Fibroblast of skin of scalp (primary cell): ENCODE results near the gene FILIP1L.

Experiments
- DNase-seq: peaks from one replicate; pipeline ENCODE4 v3.0.0-alpha.2; 2013

FILIP1L gene

DNA sequence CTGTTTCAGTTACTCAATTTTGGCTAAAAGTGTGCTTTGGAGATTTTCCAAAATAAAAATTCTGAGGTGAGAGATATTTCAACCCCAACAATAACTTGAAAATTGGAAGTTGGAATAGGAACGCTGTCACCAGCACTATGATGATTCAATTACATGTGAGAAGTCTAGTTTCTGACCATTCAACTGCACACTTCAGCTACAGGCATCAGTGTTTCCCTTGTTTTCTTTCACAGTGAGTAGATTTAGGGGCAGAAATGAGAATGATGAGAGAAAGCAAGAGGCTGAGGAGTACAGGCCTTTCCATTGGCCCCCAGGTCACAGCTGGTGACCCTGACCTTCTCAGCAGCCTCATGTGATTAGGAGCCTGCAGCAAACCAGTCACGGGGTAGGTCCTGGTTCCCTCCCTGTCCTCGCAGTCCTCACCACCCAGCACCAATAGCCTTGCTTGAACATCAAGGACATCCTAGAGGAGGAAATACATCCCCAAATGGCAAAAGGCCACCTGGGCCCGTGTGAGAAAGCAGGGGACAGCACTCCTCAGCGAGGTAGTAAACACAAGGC, 10.0 kb upstream of the FILIP1L start:
- no peak for DNase-seq

DNA sequence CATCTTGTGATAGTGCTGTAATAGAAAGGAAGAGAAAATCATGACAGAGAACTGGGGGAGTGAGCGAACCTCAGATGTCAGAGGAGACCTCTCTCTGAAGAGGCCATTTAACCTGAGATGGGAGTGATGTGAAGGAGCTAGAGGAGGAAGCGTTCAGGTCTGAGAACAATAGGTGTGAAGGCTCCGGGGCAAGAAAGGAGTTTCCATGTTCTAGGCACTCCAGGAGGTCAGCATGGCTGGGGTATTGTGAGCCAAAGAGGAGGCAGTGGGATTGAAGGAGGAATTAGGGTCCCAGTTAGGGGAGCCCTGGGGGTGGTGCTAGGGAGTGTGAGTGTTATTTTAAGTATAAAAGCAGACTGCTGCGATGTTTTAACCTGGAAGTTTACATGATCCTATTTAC, 8.8 kb upstream of the FILIP1L start:
- no peak for DNase-seq

DNA sequence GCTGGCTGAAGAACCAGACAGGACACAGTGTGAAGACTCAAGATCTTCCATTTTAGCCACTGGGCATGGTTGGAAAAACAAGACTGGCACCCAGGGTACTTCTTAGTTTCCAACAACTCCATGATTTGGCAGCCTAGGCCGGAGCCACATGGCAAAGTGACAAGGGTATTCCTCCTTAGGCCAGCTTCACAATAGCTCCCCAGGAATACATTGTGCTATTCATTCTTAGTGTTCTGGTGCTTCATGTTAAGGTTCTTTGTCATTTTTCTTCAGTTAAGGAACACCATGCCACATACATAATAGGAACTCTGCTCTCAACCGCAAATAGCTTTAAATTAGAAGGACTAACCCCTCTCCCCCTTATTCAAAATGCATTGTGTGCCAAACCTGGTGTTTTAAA, 8.0 kb upstream of the FILIP1L start:
- no peak for DNase-seq

DNA sequence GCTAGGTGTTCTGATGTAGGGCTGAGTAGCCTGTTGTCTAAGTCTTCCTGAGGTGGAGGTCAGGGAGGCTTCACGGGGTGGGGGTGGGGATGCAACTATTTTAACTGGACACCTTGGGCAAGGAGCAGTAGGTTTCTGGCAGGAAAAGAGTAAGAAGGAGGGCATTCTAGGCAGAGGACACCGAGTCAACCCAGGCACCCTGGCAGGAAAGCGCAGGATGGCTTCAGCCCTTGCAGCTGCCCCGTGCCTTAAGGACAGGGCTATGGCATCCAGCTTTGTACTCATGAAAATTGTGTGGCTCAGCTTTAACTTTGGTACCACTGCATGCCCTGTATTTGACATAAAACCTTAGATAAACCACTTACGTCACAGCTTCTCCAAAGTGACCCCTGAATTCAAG, 6.4 kb upstream of the FILIP1L start:
- no peak for DNase-seq

DNA sequence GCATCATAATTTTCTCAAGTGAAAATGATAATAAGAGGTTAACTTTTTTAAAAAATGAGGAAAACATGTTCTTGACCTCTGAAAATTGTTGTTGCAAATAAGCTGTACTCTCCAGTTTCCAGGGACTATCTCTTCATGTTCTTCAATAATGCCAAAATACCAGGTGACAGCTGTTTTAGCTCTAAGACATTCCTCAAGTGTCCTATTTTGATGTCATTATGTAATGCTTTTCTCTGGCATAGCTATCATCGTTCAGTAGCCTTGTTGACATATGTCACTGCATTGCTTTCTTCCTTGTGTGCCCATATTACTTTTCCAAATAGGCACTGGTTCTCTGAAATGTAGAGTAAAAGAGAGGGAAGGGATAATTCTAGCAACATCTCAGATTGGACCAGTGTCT, 5.7 kb upstream of the FILIP1L start:
- no peak for DNase-seq

DNA sequence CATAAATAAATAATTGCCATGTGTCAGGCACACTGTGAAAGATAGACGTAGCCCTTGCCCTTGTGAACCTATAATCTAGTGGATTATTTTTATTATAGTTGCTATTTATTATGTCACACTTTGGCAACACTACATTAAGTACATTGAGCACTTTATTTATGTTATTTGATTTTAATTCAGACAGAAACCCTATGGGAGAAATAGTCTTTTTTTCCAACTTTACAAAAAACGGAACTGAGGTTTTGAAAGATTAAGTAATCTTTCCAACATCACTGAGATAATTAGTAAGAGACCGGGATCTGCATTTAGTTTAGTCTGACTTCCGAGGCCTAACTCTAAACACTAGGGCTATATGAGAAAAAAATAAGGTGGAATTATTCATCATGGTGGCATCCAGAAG, 2.8 kb upstream of the FILIP1L start:
- no peak for DNase-seq

DNA sequence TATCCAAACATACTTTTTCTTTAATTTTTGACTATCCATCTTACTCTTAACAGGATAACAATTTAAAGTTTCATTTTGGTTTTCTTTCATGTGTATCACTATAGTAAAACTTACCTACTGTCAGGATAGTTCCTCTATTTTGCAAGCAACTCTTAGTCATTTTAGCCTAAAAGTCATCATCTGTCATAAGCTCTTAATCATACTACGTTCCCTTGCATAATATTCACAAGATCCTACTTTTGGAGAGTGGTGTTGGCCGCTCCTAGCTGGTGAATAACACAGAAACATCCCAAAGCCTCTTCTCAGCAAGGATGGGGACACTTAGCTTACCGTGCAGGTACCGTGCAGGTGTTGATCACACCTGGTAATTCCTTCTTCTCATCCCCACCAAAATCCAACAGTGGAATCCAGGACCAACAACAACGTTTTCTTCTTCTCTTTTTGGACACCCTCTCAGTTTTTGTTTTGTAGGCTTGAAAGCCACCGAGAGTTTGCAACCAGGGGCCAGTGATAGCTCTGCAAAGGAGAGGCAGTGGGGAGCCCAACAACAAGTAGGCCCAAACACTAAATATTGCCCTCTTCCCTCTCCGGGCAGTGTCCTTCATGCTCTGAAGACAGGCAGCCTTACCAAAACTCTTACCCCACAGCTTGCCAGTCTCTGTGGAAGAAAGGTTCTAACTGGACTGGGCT, 433 bp downstream of the FILIP1L start:
- DNase-seq: no peak

DNA sequence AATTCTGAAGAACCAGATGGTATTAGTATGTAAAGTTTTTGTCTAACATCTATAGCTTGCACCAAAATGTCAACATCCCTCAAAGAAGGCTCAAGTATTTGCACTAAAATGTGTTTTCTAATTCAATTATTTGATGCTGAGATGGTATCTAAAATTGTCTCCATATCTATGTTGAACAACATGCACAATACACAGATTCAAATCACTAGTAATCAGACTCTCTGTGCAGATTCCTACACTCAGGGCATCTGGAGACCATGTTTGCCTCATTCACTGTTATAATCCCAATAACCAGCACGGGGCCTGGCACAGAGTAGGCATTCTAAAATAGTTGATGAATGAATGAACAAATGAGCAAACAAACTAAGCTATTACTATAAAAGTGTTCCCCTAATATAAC, 2.6 kb downstream of the FILIP1L start:
- no peak for DNase-seq

DNA sequence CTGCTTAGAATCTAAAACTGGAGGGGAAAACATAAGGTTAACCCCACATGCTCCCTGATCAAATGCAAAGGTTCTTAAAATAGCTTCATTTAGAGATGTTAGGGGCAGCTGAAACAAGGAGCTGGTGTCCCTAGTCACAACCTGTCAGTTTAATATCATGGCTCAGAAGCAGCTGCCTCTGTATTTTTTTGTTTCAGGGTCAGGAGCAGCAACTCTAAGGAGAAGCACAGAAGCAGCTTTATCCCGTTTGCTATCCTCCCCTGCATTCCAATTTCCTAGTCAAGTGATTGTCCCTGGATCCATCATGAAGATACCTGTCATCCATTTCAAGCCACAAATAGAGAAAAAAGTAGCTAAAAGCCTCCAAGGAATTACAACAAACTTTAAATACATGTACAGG, 4.1 kb downstream of the FILIP1L start:
- DNase-seq: no peak

DNA sequence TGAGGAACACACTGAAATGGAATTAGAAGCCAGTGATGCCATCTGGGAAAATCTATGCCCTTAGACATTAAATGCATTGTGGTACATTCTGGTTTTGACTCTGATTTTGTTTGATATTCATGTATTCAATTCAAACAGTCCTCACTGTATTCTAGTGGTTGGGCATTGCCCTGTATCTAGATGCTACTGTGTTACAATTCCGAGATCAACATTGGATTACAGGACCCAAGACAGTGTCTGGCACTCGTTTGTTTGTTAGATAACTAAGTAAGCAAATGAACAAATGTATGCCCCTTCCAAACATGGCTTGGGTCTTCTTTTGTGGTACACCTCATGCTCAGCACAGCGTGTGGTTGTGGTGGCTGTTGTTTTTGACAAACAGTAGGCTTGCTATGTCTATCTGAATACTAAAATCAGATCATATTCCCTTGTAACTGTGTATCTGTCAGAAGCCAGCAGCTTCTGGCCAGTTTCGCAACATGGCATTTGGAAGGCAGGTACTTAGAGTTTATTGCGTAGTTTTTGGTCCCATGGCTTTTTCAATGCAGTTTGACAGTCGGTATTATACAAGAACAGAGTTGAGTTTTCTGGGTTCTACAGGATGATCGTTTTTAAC, 5.7 kb downstream of the FILIP1L start:
- no peak for DNase-seq

DNA sequence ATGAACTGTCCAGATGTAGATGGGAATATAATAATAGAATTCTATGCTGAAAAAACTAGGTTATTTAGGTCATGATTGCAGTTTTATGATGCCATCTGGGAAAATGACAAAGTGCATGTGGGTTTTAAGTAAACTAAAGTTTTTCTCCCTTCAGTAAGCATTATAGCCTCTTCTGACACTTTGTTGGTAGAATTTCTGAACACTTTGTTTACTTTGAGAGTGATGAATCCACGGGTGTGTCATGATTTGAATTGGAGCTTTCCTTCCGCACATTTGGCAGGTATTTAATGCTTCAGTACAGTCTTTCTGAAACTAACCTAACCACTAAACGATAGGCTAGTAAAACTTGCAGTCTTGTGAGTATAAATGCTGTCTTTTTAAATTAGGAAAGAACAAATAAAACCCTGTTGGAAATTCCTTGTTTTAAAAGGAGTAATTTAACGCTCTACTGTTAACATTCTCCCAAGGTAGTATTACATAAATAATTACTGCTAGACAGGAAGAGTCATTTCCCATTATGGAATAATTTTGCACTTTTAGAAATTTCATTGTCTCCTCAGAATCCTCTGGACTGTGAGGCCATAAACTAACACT, 7.0 kb downstream of the FILIP1L start:
- DNase-seq: no peak

DNA sequence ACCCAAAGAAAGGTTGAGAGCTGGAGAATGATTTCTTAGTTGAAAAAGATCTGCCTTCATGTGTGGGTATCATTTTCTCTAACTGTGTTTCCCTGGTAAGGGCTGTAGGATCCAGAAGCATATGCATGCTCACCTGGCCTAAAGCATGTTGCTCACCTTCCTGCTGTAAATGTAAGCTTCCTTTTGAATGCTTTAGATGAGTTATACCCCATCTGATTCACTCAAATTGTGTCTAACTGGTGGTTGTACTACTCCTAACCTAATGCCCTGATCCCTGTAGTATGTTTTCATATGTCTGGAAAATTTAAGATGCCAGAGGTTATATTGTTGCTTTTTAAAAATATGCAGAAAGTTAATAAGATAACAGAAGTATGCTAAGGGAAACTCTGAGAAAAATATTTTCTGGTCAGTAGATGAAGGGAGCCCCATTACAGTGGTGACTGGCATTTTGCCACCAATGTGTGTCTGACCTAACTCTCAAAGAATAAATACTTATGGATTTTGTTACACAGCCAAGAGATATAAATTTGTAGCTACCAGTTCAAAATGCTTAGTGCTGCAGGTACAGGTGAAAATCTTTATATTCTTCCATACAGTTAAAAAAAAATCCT, 7.7 kb downstream of the FILIP1L start:
- peak; percentile 75 for DNase-seq

DNA sequence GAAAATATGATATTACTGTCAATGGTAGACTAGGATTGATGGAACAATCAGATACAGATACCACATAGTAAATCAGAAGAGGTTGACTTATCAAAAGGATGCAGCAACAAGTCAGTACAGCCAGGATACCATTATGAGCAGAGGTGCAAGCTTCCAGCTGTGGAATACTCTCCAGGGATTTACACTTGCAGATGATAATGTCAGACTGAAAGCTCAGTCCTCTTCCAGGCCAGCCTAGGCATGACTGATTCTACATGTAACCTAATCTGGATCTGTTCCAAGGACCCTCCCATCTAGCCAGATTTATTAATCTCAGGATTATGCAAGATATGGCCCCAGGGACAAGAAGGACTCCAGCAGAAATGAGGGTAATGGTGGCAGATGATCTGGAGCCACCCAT, 8.2 kb downstream of the FILIP1L start:
- DNase-seq: no peak

DNA sequence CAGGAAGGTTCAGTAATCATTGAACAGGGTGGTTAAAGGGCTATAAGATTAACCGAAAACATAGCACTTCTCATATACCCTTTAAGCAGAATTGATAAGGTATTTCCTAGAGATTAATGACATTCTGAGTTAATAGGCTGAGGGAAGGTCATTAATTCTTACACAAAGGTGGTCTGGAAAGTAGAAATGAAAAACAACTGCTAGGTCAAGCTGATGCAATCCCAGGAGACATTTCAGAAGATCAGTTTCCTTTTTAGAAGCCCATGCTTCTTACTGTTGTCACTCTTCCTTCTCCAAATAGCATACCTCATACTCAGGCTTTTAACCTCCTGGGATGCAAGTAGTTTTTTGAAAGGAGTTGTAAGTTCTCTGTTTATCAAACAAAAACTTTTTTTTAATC, 8.8 kb downstream of the FILIP1L start:
- DNase-seq: peak; percentile 77

DNA sequence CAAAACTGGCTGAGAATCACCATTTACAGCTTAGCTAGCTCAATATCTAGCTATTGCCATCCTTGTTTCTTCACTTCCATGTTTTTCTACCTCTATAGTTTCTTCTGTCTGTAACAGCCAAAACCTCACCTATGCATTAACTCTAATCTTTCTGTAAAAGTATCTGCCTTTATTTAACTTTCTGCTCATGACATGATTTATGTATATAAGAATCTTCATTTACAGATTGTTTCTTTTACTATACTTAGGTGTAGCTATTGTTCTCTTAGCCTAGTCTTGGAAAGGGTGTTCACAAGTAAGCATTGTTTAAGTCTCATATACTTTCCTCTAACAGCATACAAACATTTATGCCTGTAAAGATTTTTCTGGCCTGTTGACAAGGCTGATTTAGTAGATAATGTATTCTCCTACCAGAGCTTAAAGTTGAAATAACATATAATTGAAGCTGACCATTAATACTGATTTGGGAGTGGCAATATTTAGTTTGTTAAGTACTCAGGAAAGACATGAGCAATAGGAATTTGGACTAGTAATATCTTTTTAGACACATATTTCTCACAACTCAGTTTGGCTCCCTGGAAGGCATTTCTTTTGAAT, 9.4 kb downstream of the FILIP1L start:
- no peak for DNase-seq

DNA sequence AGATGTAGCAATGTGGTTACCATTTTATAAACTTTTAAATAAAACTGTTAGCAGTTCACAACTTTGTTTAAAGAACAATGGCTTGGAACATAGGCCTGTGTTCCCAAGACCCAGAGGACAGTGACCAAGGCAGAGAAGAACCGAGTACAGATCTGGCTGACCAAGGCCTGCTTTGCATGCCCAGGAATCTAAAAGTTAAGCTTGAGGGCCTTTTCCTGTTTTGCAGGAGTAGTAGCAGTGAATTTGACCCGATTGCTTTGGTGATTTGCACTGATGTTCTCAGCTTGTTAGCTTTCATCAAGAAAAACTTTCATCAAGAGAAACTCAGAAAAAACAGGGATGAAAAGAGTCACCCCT, 9.9 kb downstream of the FILIP1L start:
- no peak for DNase-seq

DNA sequence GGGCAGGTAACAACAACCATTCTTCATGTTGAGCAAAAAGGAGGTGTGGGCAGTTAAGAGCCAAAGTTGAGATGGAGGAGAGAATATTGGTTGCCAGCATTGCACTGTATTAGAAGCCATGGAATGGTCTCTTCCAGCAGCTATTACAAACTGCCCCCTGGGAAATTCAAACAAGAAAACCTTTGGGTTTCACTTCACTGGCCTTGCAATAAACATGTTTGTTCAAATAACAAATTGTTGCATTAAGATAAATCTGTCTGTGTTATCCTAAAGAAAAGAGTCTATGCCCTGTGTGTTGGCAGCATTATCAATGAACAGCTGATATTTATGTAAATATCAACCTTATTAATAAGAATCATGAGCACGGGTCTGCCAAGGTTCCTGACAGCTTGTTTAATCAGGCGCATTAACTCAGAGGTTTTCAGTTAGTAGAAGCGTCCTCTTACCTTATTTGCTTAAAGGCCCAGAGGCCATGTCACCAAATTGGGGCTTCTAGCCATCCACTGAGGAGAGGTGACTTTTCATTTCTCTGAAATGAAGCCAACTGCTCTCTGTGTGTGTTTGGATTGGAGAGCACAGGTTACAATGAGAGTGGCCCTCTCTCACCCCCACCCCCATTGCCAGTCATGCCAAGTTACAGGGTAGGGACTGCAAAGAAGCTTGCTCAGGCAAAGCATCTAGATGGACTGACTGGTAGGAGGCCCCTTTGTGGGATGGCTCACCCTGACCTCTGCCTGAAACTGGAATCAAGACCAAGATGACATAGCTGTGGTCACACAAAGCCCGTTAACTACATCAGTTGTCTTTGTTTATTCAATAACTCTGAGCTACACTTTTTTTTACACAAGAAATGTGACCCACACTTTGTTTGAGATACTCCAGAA, 10.5 kb downstream of the FILIP1L start:
- peak; percentile 60 for DNase-seq

DNA sequence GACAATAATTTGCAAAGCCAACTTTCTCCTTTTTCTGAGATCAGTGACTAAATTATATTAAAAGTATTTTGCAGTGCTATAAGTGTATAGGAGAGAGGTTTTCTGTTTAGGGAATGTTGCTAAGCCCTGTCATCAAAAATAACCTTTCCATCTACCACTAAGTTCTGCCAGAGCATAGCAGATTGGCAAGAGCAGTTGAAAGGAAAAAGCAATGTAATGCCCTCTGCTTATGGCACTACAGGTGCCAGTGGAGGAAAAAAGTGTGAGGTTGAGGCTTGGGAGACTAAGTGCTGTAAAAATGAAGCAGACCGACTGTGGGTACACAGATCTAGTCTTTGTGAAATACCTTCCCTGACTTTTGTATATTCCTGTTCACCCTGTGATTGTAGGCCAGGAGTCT, 11.5 kb downstream of the FILIP1L start:
- DNase-seq: no peak

DNA sequence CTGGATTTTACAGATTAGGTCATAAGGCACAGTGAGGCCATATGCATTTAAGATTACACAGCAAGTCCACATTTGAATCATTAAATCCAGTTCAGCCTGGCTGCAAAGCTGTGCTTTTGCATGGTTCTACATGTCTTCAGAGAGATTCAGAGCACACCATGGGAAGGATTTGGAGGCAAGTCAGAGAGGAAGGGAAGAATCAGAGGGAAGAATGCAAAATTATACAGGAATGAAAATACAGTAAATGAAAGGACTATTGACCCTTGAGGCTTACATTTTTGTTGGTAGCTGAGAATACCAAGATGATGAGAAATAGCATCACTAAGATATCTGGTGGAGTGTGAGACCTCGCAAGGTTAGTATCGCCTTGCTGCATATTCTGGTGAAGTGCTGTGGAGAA, 13.9 kb downstream of the FILIP1L start:
- peak; percentile 80 for DNase-seq

DNA sequence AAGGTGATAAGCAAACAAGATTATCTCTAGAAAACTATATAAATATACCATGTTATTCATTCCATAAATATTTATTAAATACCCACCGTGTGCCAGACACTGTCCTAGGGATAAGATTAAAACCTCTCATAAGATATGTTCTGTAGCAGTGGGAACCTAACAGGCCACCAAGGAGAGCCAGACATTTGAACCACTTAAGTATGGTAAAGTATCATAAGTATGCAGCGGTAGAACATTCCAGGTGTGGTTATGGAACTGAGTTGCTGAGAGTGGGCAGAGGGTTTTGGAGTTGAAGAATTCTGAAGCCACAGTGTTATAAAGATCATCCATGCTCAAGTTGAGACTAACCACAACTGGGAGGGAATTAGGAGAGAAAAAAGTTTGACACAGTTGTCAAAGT, 14.7 kb downstream of the FILIP1L start:
- no peak for DNase-seq

DNA sequence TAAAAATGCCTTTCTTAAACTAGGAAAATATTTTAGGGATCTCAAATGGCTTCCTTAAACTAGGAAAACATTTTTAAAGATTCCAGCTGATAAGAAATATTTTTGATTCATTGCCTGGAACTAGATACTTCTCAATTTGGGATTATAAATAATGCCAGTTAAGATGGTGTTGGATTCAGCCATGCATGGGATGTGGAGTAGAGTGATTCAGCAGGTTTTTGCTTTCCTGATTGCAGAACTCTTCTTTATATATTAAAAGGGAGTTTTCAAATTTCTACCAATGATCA, 15.6 kb downstream of the FILIP1L start:
- DNase-seq: no peak
